RCC 7860 (cell line): ENCODE data around the gene GNL3.
"Not testable (repeated sequence)": the region's sequence is repeated elsewhere in the genome, so short reads cannot be mapped to it uniquely, and the experiment has no call there.

ENCODE experiments used
- DNase-seq: peaks from one replicate; pipeline ENCODE4 v3.0.0-alpha.2; 2015; ENCODE audit warnings: low spot score
- FAIRE-seq: peaks from 2 replicates; lab custom pipeline; 2012; peaks lifted over from hg19 to GRCh38; lab: Jason Lieb, UNC

GNL3 gene

GRCh38 chr3:52685709-52686691 lies at the start of gene GNL3, which contains the start of gene PBRM1:
GNL3 (plus strand) TSS chr3:52686032; CDS start chr3:52686093, 61 bp downstream.
PBRM1 (minus strand) TSS chr3:52685913.
- FAIRE-seq, result no peak
- peak; percentile 80 for DNase-seq

- DNase-seq, result no peak
Measured at GRCh38 chr3:52636673-52637072, 49.2 kb upstream of the GNL3 start.

GRCh38 chr3:52645549-52645948 lies 40.3 kb upstream of the GNL3 start:
- FAIRE-seq, result no peak
- no peak for DNase-seq

More at GRCh38 chr3:52636673-52637072, 49.2 kb upstream of the GNL3 start:
- no peak for FAIRE-seq

- FAIRE-seq (no peak), DNase-seq (no peak)
Measured at GRCh38 chr3:52649461-52650210, 36.2 kb upstream of the GNL3 start.

- FAIRE-seq, result no peak
- DNase-seq, result no peak
Measured at GRCh38 chr3:52650439-52650838, 35.4 kb upstream of the GNL3 start.

GRCh38 chr3:52651592-52651991 lies 34.2 kb upstream of the GNL3 start:
- DNase-seq (no peak), FAIRE-seq (no peak)

- FAIRE-seq, result no peak
Measured at GRCh38 chr3:52655895-52656294, 29.9 kb upstream of the GNL3 start.

GRCh38 chr3:52660046-52660445 lies 25.8 kb upstream of the GNL3 start:
- no peak for FAIRE-seq
- no peak for DNase-seq

More at GRCh38 chr3:52655895-52656294, 29.9 kb upstream of the GNL3 start:
- DNase-seq, result no peak

GRCh38 chr3:52663098-52663497 lies 22.7 kb upstream of the GNL3 start:
- DNase-seq, result no peak
- FAIRE-seq, result no peak

GRCh38 chr3:52670621-52671521 lies 15.0 kb upstream of the GNL3 start:
- DNase-seq (peak; percentile 100), FAIRE-seq (peak; percentile 98)

GRCh38 chr3:52671676-52672075 lies 14.2 kb upstream of the GNL3 start:
- FAIRE-seq, result no peak

GRCh38 chr3:52676201-52676600 lies 9.6 kb upstream of the GNL3 start:
- DNase-seq, result not testable (repeated sequence)

More at GRCh38 chr3:52671676-52672075, 14.2 kb upstream of the GNL3 start:
- no peak for DNase-seq

GRCh38 chr3:52678265-52679198 lies 7.3 kb upstream of the GNL3 start:
- no peak for FAIRE-seq
- no peak for DNase-seq

More at GRCh38 chr3:52676201-52676600, 9.6 kb upstream of the GNL3 start:
- not testable (repeated sequence) for FAIRE-seq

GRCh38 chr3:52679199-52679538 lies 6.7 kb upstream of the GNL3 start:
- FAIRE-seq (no peak), DNase-seq (no peak)

GRCh38 chr3:52679811-52680210 lies 6.0 kb upstream of the GNL3 start:
- DNase-seq, result no peak
- no peak for FAIRE-seq

- DNase-seq (no peak), FAIRE-seq (no peak)
Measured at GRCh38 chr3:52681596-52681995, 4.2 kb upstream of the GNL3 start.

GRCh38 chr3:52682016-52682415 lies 3.8 kb upstream of the GNL3 start:
- FAIRE-seq, result peak; percentile 30
- peak; percentile 54 for DNase-seq

GRCh38 chr3:52683611-52684010 lies 2.2 kb upstream of the GNL3 start:
- FAIRE-seq (no peak), DNase-seq (no peak)

GRCh38 chr3:52684184-52684583 lies 1.6 kb upstream of the GNL3 start:
- no peak for DNase-seq
- FAIRE-seq, result no peak
